Uterus (tissue), 4 donors: ENCODE results near the gene NAV1. TPM values are rescaled to one million over a fixed set of nuclear protein-coding genes. Genes with fewer than 3 reads are reported as not detected.

Source experiments
- DNase-seq, 2 donors: peaks; one replicate each; pipeline ENCODE4 v3.0.0-alpha.2; 2019 to 2020
- H3K27ac ChIP-seq, 2 donors: fragments of 200-600 bp; sonication (generic); 1 replicate in 1 of 2; 2 replicates in 1 of 2; pipeline ENCODE4 v1.5.1; 2016 to 2018
- H3K27me3 ChIP-seq, 2 donors: fragments of 200-600 bp; sonication (generic); one replicate each; pipeline ENCODE4 v1.5.1; 2018 to 2019; ENCODE audit warnings: control low read depth in 1 of 2
- H3K36me3 ChIP-seq, 2 donors: fragments of 200-600 bp; sonication (generic); one replicate each; pipeline ENCODE4 v1.5.1; 2019; ENCODE audit warnings: control low read depth in 1 of 2
- H3K4me1 ChIP-seq, 2 donors: fragments of 200-600 bp; sonication (generic); one replicate each; pipeline ENCODE4 v1.5.1; 2018 to 2019; ENCODE audit warnings: control low read depth in 1 of 2
- H3K4me3 ChIP-seq, 2 donors: fragments of 200-600 bp; sonication (generic); 1 replicate in 1 of 2; 2 replicates in 1 of 2; pipeline ENCODE4 v1.5.1; 2018 to 2019; ENCODE audit warnings: mild to moderate bottlenecking in 1 of 2
- H3K9me3 ChIP-seq, 2 donors: fragments of 200-600 bp; sonication (generic); one replicate each; pipeline ENCODE4 v1.5.1; 2019; ENCODE audit warnings: control low read depth in 1 of 2
- CTCF ChIP-seq, 4 experiments: fragments of 200-600 bp in 2 of 4; fragments of 450-650 bp in 2 of 4; sonication (generic) in 2 of 4; IDR thresholded peaks; one replicate each; pipeline ENCODE4 v1.5.1; 2016 to 2019; ENCODE audit warnings: antibody characterized with exemption in 4 of 4, mild to moderate bottlenecking in 2 of 4, moderate library complexity in 1 of 4
- POLR2A ChIP-seq, 2 donors: fragments of 450-650 bp; IDR thresholded peaks; one replicate each; pipeline ENCODE4 v1.6.1; 2016; ENCODE audit warnings: antibody characterized with exemption in 2 of 2, mild to moderate bottlenecking in 1 of 2, moderate library complexity in 1 of 2
- intact Hi-C: fragments of 100-400 bp; cut with DNase I; formaldehyde crosslinking; loops from one replicate; pipeline ENCODE4 v1.15.1; 2023; ENCODE audit warnings: low total_unique reads
- total RNA-seq, 4 donors: library from RNA; depleted of rRNA in 3 of 4; stranded (reverse); fragments of >200 nt in 3 of 4; gene quantifications; one replicate each; pipeline versions ENCODE4 v1.1.0 to v1.2.4, GENCODE V29; 2014 to 2023
- donor health status: DM: yes; HTN: yes; CAD: no.

The NAV1 gene
- total RNA-seq, 4 donors from 2014 or later, result 25.1 to 86.1 (median 58.5) TPM

- DNase-seq, result no peak
- no peaks in the 10 kb centered on the region for H3K9me3 ChIP-seq
- no peaks in the 10 kb centered on the region for H3K4me1 ChIP-seq
- TF ChIP-seq CTCF (IDR thresholded peaks at IDR 0.05) (no peak), POLR2A (IDR thresholded peaks at IDR 0.05) (no peak)
- H3K27ac ChIP-seq, result peak overlapping the region; percentile 18 to 30
- intact Hi-C loops, result loop anchor here (10.0 kb wide), 1 partner anchor 240 kb away; no protein-coding TSS in a partner anchor
- H3K4me3 ChIP-seq, result no peak overlapping the region
- H3K36me3 ChIP-seq, result no peaks in the 10 kb centered on the region
- no peaks in the 10 kb centered on the region for H3K27me3 ChIP-seq
These were observed 16.1 kb downstream of the NAV1 start for GRCh38 chr1:201554789-201555592.

GRCh38 chr1:201555593-201555945, 16.6 kb downstream of the NAV1 start:
- intact Hi-C loops, result loop anchor here (10.0 kb wide), 1 partner anchor 239 kb away; no protein-coding TSS in a partner anchor
- Histone ChIP-seq H3K4me1 (no peaks in the 10 kb centered on the region), H3K27me3 (no peaks in the 10 kb centered on the region), H3K4me3 (no peak overlapping the region), H3K9me3 (no peaks in the 10 kb centered on the region), H3K27ac (peak overlapping the region in 1 of 2 donors; percentile 18), H3K36me3 (no peaks in the 10 kb centered on the region)
- TF ChIP-seq POLR2A (IDR thresholded peaks at IDR 0.05) (no peak), CTCF (IDR thresholded peaks at IDR 0.05) (no peak)
- DNase-seq, result no peak

DNA sequence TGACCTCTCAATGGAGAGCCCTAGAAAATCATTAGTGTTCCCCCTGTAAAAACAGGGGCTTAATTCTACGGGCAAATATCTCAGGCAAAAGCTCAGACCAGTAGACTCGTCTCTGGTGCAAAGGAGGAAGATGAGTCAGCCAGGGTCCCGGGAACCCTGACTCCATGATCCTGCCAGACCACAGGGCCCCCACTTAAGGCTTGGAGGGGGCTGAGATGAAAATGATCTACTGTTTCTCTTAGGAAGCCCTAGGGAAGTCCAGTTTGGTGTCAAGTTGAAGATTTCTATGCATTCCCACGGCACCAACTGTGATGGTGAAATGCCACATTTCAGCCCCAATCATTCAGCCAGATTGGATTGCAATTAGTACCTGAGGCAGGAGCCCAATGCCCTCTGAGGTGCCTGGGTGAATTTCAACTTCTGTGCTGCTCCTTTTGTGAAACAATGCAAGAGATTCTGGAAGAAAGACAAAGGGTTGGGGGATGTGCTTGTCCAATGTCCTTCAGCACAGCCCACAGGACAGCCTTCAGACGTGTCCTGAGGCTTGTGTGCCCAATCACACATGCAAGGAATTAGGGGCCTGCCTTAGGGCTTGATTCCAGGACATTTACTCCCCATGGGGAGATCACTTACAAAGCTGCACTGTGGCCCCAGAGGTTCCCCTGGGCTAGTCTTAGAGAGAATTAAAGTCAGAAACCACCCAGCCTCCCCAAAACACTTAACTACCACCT, 18.1 kb downstream of the NAV1 start:
- Histone ChIP-seq H3K9me3 (no peaks in the 10 kb centered on the region), H3K27ac (no peak overlapping the region), H3K27me3 (no peaks in the 10 kb centered on the region), H3K36me3 (no peaks in the 10 kb centered on the region), H3K4me3 (no peak overlapping the region), H3K4me1 (no peaks in the 10 kb centered on the region)
- intact Hi-C loops, result loop anchor here (10.0 kb wide), 1 partner anchor 238 kb away; no protein-coding TSS in a partner anchor
- TF ChIP-seq CTCF (IDR thresholded peaks at IDR 0.05) (no peak), POLR2A (IDR thresholded peaks at IDR 0.05) (no peak)
- DNase-seq, result no peak

GRCh38 chr1:201557572-201557958, 18.6 kb downstream of the NAV1 start:
- intact Hi-C loops, result loop anchor here (10.0 kb wide), 1 partner anchor 237 kb away; no protein-coding TSS in a partner anchor
- H3K4me1 ChIP-seq, result peaks cover 0 to 3% of the 10 kb centered on the region in 2 donors
- H3K27ac ChIP-seq, result no peak overlapping the region

More at GRCh38 chr1:201557572-201557958, 18.6 kb downstream of the NAV1 start:
- Histone ChIP-seq H3K4me3 (no peak overlapping the region), H3K9me3 (no peaks in the 10 kb centered on the region), H3K36me3 (no peaks in the 10 kb centered on the region), H3K27me3 (no peaks in the 10 kb centered on the region)
- no peak for DNase-seq
- no peak for TF ChIP-seq CTCF (IDR thresholded peaks at IDR 0.05)
- no peak for TF ChIP-seq POLR2A (IDR thresholded peaks at IDR 0.05)
